Naive thymus-derived CD4-positive, alpha-beta T cell (primary cell): ENCODE data around the gene ACTL10. TPM values are rescaled to one million over a fixed set of nuclear protein-coding genes. Genes with fewer than 3 reads are reported as not detected.
A peak's percentile ranks its signal among the peaks of the same experiment; 100 is the strongest.

Source experiments
- ATAC-seq: fragments of 150-1000 bp; cut with Tn5 transposase; 2 replicates; pipeline ENCODE4 v1.10.0; 2021; ENCODE audit warnings: mild to moderate bottlenecking, moderate library complexity
- CTCF ChIA-PET: fragments of 350-600 bp; sonication (Branson Sonifier 250); formaldehyde crosslinking; loops from one replicate; lab custom pipeline; 2021; ENCODE audit warnings: antibody characterized with exemption; lab: Charles Lee
- POLR2A ChIA-PET: fragments of 350-600 bp; sonication (Branson Sonifier 250); formaldehyde crosslinking; loops from one replicate; lab custom pipeline; 2021; ENCODE audit warnings: antibody characterized with exemption, inconsistent platforms; lab: Charles Lee
- DNase-seq, 9 donors: peaks; one replicate each; pipeline versions ENCODE4 v3.0.0 to v3.0.0-alpha.2; 2020 to 2022; ENCODE audit warnings: mixed read lengths in 1 of 9
- H3K27ac ChIP-seq: one replicate; pipeline ENCODE4 v1.7.0; 2013; ENCODE audit warnings: mild to moderate bottlenecking, low read depth, low read length, moderate library complexity
- H3K27me3 ChIP-seq, 2 donors: one replicate each; pipeline ENCODE4 v1.7.0; 2013; ENCODE audit warnings: low read length in 2 of 2, mild to moderate bottlenecking in 2 of 2, moderate library complexity in 2 of 2; ENCODE audit not compliant: control insufficient read depth in 2 of 2, insufficient read depth in 2 of 2
- H3K36me3 ChIP-seq, 3 experiments: 1 replicate in 2 of 3; 2 replicates in 1 of 3; pipeline ENCODE4 v1.7.0; 2013; ENCODE audit warnings: low read length in 3 of 3, mild to moderate bottlenecking in 3 of 3, moderate library complexity in 1 of 3; ENCODE audit not compliant: insufficient read depth in 3 of 3, control insufficient read depth in 2 of 3
- H3K4me1 ChIP-seq, 2 donors: one replicate each; pipeline ENCODE4 v1.7.0; 2013; ENCODE audit warnings: low read length in 2 of 2, mild to moderate bottlenecking in 2 of 2, moderate library complexity in 1 of 2; ENCODE audit not compliant: control insufficient read depth in 2 of 2, insufficient read depth in 2 of 2
- H3K4me3 ChIP-seq: 2 replicates; pipeline ENCODE4 v1.7.0; 2013; ENCODE audit warnings: mild to moderate bottlenecking, low read length
- H3K9me3 ChIP-seq, 3 experiments: 1 replicate in 2 of 3; 2 replicates in 1 of 3; pipeline ENCODE4 v1.7.0; 2013; ENCODE audit warnings: low read length in 3 of 3; ENCODE audit not compliant: control insufficient read depth in 2 of 3
- H3K27ac Mint-ChIP-seq, 9 donors: one replicate each; pipeline ENCODE4 v1.8.0; 2020 to 2022; ENCODE audit warnings: mixed read lengths in 9 of 9, mild to moderate bottlenecking in 8 of 9, moderate library complexity in 5 of 9, inconsistent platforms in 2 of 9
- H3K27me3 Mint-ChIP-seq, 5 donors: one replicate each; pipeline ENCODE4 v1.8.0; 2021 to 2022; ENCODE audit warnings: mixed read lengths in 5 of 5, mild to moderate bottlenecking in 1 of 5
- H3K36me3 Mint-ChIP-seq, 5 donors: one replicate each; pipeline ENCODE4 v1.8.0; 2020 to 2022; ENCODE audit warnings: mixed read lengths in 5 of 5, mild to moderate bottlenecking in 3 of 5, inconsistent platforms in 1 of 5
- H3K4me1 Mint-ChIP-seq, 7 donors: one replicate each; pipeline ENCODE4 v1.8.0; 2020 to 2022; ENCODE audit warnings: mixed read lengths in 7 of 7, mild to moderate bottlenecking in 3 of 7, inconsistent platforms in 1 of 7
- H3K4me3 Mint-ChIP-seq, 10 donors: one replicate each; pipeline ENCODE4 v1.8.0; 2020 to 2022; ENCODE audit warnings: mild to moderate bottlenecking in 10 of 10, mixed read lengths in 10 of 10, moderate library complexity in 6 of 10, inconsistent platforms in 2 of 10
- H3K9me3 Mint-ChIP-seq, 11 donors: one replicate each; pipeline ENCODE4 v1.8.0; 2020 to 2022; ENCODE audit warnings: mixed read lengths in 11 of 11, mild to moderate bottlenecking in 4 of 11, inconsistent platforms in 1 of 11, moderate library complexity in 1 of 11
- intact Hi-C, 2 donors: fragments of 100-400 bp; cut with micrococcal nuclease; formaldehyde crosslinking; loops; one replicate each; pipeline ENCODE4 v1.15.1; 2023
- polyA plus RNA-seq, 2 donors: library from polyadenylated mRNA; unstranded; fragments of 300-500 nt; fragmentation: Illumina TruSeq; gene quantifications; one replicate each; pipeline ENCODE4 v1.2.3, GENCODE V29; 2021
- total RNA-seq, 6 experiments: library from RNA in 5 of 6; stranded (reverse) in 5 of 6; gene quantifications; 1 replicate in 5 of 6; 2 replicates in 1 of 6; pipeline ENCODE4 v1.2.3 and lab custom pipeline; 2021 to 2026

The ACTL10 gene
- total and polyA plus RNA-seq, 7 experiments from 2014 or later = 0.66 to 4.9 (median 3.2) TPM

GRCh38 chr20:33701629-33702450 lies 35.1 kb downstream of the ACTL10 start:
- Histone ChIP-seq H3K36me3 (peaks cover 0 to 1% (median 0%) of the 10 kb centered on the region in 3 experiments), H3K27me3 (no peaks in the 10 kb centered on the region), H3K4me1 (no peaks in the 10 kb centered on the region), H3K27ac (no peak overlapping the region), H3K4me3 (no peak overlapping the region), H3K9me3 (no peaks in the 10 kb centered on the region)
- Mint-ChIP-seq H3K9me3 (peaks cover 0 to 12% (median 0%) of the 10 kb centered on the region in 11 donors), H3K27ac (no peak overlapping the region), H3K27me3 (no peaks in the 10 kb centered on the region), H3K4me1 (peaks cover 0 to 2% (median 0%) of the 10 kb centered on the region in 7 donors), H3K4me3 (no peak overlapping the region), H3K36me3 (peaks cover 0 to 17% (median 4%) of the 10 kb centered on the region in 5 donors)
- DNase-seq = no peak
- ChIA-PET CTCF (no interaction called here), POLR2A (no interaction called here)
- no peak for ATAC-seq
- intact Hi-C loops = no loop called here

DNA sequence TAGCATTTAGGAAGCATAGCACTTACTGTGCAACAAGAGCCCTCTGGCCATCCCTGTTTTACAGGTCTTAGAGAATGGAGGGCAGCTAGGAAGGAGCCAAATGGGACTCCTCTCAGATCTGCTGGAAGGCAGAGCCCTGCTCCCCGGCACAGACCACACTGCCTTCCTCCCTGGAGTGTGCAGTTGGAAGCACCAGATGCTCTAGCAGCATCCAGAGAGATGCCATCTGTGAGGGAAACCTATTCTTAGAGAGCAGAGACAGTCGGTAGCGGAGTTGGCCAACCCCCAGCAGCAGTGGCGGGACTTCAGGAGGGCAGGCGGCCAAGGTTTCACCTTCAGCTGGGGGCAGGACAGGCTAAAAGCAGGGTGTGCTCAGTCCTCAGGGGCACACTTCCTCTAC lies 36.1 kb downstream of the ACTL10 start:
- H3K9me3 ChIP-seq = no peaks in the 10 kb centered on the region
- H3K27me3 Mint-ChIP-seq = no peaks in the 10 kb centered on the region
- peaks cover 0 to 24% (median 9%) of the 10 kb centered on the region in 5 donors for H3K36me3 Mint-ChIP-seq
- POLR2A ChIA-PET = no interaction called here
- no peak overlapping the region for H3K4me3 Mint-ChIP-seq
- H3K36me3 ChIP-seq = peaks cover 0 to 12% (median 0%) of the 10 kb centered on the region in 3 experiments
- H3K27ac Mint-ChIP-seq = peak overlapping the region in 3 of 9 donors; percentile 25 to 74 (median 56)
- intact Hi-C loops = no loop called here
- ATAC-seq (no peak), DNase-seq (no peak)
- no peak overlapping the region for H3K4me3 ChIP-seq
- peaks cover 0 to 4% (median 0%) of the 10 kb centered on the region in 11 donors for H3K9me3 Mint-ChIP-seq
- H3K4me1 ChIP-seq = no peaks in the 10 kb centered on the region
- CTCF ChIA-PET = no interaction called here
- no peak overlapping the region for H3K27ac ChIP-seq
- peaks cover 0 to 2% (median 0%) of the 10 kb centered on the region in 7 donors for H3K4me1 Mint-ChIP-seq
- no peaks in the 10 kb centered on the region for H3K27me3 ChIP-seq

DNA sequence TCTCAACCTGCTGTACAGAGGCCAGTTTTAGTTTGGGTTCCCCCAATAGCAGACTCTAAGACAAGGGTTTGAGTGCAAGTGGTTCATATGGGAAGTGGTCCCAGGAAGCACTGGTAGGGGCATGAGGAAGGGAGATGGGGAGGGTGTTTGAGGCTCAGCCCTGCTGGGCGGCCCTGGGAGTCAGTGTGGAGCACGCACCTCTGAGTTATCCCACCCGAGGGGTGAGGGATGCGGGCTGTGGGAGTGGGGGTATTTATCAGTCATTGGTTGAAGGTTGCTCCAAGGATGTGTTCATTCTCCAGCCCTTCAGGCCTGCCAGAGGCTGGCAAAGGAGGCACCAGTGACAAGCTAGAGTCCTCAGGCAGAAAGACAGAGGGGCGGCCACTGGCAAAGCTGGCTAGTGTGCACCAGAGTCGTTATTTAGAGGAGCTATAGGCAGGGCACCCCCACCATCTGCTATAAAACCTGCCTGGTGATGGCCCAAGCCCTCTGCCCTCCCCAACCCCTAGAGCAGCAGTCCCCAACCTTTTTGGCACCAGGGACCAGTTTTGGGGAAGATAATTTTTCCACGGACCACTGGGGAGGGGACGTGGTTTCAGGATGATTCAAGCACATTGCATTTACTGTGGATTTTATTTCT lies 36.9 kb downstream of the ACTL10 start:
- H3K4me3 ChIP-seq = no peak overlapping the region
- no peak overlapping the region for H3K4me3 Mint-ChIP-seq
- H3K9me3 Mint-ChIP-seq = peaks cover 0 to 4% (median 0%) of the 10 kb centered on the region in 11 donors
- no peaks in the 10 kb centered on the region for H3K9me3 ChIP-seq
- intact Hi-C loops = no loop called here
- H3K27me3 Mint-ChIP-seq = no peaks in the 10 kb centered on the region
- H3K36me3 ChIP-seq = peaks cover 0 to 14% (median 0%) of the 10 kb centered on the region in 3 experiments
- DNase-seq = no peak
- peaks cover 0 to 2% (median 0%) of the 10 kb centered on the region in 7 donors for H3K4me1 Mint-ChIP-seq
- ChIA-PET CTCF (no interaction called here), POLR2A (no interaction called here)
- peaks cover 0 to 24% (median 8%) of the 10 kb centered on the region in 5 donors for H3K36me3 Mint-ChIP-seq
- no peak for ATAC-seq
- H3K4me1 ChIP-seq = no peaks in the 10 kb centered on the region
- no peak overlapping the region for H3K27ac Mint-ChIP-seq
- no peaks in the 10 kb centered on the region for H3K27me3 ChIP-seq
- H3K27ac ChIP-seq = no peak overlapping the region

- no peak overlapping the region for H3K4me3 ChIP-seq
- DNase-seq (no peak), ATAC-seq (no peak)
- intact Hi-C loops = no loop called here
- no peak overlapping the region for H3K27ac ChIP-seq
- no peaks in the 10 kb centered on the region for H3K4me1 ChIP-seq
- H3K9me3 Mint-ChIP-seq = peaks cover 0 to 4% (median 0%) of the 10 kb centered on the region in 11 donors
- H3K27ac Mint-ChIP-seq = no peak overlapping the region
- no peak overlapping the region for H3K4me3 Mint-ChIP-seq
- no peaks in the 10 kb centered on the region for H3K9me3 ChIP-seq
- peaks cover 2 to 26% (median 8%) of the 10 kb centered on the region in 5 donors for H3K36me3 Mint-ChIP-seq
- no peaks in the 10 kb centered on the region for H3K27me3 Mint-ChIP-seq
- CTCF ChIA-PET = no interaction called here
- no peaks in the 10 kb centered on the region for H3K27me3 ChIP-seq
- peaks cover 0 to 14% (median 0%) of the 10 kb centered on the region in 3 experiments for H3K36me3 ChIP-seq
- POLR2A ChIA-PET = no interaction called here
- H3K4me1 Mint-ChIP-seq = peaks cover 0 to 5% (median 2%) of the 10 kb centered on the region in 7 donors
These were observed 37.6 kb downstream of the ACTL10 start for GRCh38 chr20:33704197-33704924.

- ATAC-seq (no peak), DNase-seq (no peak)
- no peak overlapping the region for H3K27ac ChIP-seq
- no peaks in the 10 kb centered on the region for H3K27me3 Mint-ChIP-seq
- peaks cover 6 to 25% (median 9%) of the 10 kb centered on the region in 7 donors for H3K4me1 Mint-ChIP-seq
- no peaks in the 10 kb centered on the region for H3K9me3 Mint-ChIP-seq
- ChIA-PET POLR2A (no interaction called here), CTCF (no interaction called here)
- intact Hi-C loops = no loop called here
- H3K27me3 ChIP-seq = no peaks in the 10 kb centered on the region
- peaks cover 11 to 46% (median 18%) of the 10 kb centered on the region in 5 donors for H3K36me3 Mint-ChIP-seq
- H3K4me3 Mint-ChIP-seq = no peak overlapping the region
- no peaks in the 10 kb centered on the region for H3K9me3 ChIP-seq
- H3K4me1 ChIP-seq = no peaks in the 10 kb centered on the region
- H3K4me3 ChIP-seq = no peak overlapping the region
- peaks cover 0 to 37% (median 0%) of the 10 kb centered on the region in 3 experiments for H3K36me3 ChIP-seq
- H3K27ac Mint-ChIP-seq = peak overlapping the region in 1 of 9 donors; percentile 24
These were observed 40.9 kb downstream of the ACTL10 start for GRCh38 chr20:33707668-33708067.

DNA sequence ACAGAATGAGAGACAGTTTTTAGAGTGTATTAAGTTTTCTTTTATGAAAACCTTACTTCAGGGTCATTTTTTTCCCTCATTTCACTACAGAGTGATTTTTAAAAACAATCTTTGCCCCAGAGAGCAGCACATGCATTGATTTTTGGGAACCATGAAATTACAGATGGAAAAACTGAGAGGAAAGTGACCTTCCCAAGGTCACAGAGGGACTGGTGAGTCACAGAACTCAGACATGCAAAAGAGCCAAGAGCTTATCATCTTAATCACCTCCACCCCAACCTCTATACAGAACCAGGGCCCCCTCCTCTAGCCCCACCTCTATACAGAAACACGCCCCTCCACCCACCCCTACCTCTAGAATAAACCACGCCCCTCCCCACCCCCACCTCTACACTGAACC lies 42.7 kb downstream of the ACTL10 start:
- Histone ChIP-seq H3K4me1 (no peaks in the 10 kb centered on the region), H3K36me3 (peaks cover 0 to 53% (median 8%) of the 10 kb centered on the region in 3 experiments), H3K4me3 (no peak overlapping the region), H3K9me3 (no peaks in the 10 kb centered on the region), H3K27me3 (no peaks in the 10 kb centered on the region), H3K27ac (no peak overlapping the region)
- intact Hi-C loops = no loop called here
- no peak for DNase-seq
- Mint-ChIP-seq H3K4me1 (peaks cover 6 to 25% (median 9%) of the 10 kb centered on the region in 7 donors), H3K27ac (peak overlapping the region in 2 of 9 donors; percentile 65 to 70), H3K27me3 (no peaks in the 10 kb centered on the region), H3K36me3 (peaks cover 19 to 51% (median 28%) of the 10 kb centered on the region in 5 donors), H3K4me3 (peak overlapping the region in 1 of 10 donors; percentile 50), H3K9me3 (no peaks in the 10 kb centered on the region)
- ChIA-PET CTCF (no interaction called here), POLR2A (no interaction called here)
- ATAC-seq = no peak
